Globus pallidus (tissue), 1 donor: Measurements from ENCODE around the gene PDE6H.

Source experiments
- DNase-seq: peaks from one replicate; pipeline ENCODE4 v3.0.0-alpha.2; 2015; ENCODE audit warnings: low spot score

PDE6H gene

DNA sequence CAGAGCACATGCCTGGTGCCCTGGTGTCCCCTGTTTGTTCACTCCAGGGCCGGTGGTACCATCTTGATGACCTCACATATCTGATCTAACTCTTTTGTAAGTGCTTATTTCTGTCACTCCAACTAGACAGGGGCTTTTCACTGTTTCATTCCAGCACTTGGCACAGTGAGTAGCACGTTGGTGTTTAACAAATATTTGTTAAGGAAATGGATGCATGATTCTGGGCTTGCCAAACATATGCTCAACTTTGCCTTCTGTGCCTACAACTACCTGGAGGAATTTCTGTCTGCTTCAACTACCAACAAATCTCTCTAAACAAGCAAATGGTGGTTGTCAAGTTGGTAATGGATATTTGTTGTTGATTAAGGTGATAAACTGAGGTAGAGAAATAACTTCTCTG, 31.6 kb downstream of the PDE6H start:
- DNase-seq, result no peak

DNA sequence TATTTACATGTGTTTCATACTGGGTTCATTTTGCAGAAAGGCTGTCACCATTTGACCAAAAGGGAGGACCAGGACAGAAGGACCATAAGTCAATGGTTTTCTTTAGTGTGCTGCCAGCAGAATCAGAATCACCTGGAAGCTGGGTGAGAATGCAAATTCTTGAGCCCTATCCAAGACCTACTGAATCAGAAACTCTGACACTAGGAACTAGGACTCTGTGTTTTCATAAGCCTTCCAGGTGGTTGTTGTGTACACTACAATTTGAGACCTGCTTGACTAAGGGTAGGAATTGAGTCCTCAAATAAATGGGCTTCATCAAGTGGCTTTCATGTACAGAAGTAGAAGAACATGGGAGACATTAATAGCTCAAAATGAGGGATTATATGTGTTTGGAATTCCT, 32.2 kb downstream of the PDE6H start:
- DNase-seq, result no peak

GRCh38 chr12:15007551-15007950, 34.7 kb downstream of the PDE6H start:
- DNase-seq, result no peak

DNA sequence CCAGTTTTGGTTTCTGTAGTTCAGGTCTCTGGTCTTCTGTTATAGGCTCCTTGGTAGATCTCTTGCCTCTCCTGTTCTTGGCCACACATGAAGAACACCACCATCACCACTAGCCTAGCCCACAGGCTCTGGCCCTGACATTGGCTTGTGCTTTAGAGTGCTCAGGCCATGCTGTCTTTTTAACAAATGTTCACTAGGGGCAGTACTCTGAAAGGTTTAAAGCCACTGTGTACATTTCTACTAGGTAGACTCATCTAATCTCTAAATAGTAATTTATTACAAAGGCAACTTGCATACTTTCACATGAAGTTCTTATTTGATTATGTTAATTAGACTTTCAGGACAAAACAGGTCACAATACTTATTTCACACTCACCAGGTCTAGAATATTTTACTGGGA, 38.3 kb downstream of the PDE6H start:
- DNase-seq, result no peak

- DNase-seq, result no peak
Observed at GRCh38 chr12:15013634-15014179, 40.9 kb downstream of the PDE6H start.

- no peak for DNase-seq
Observed at GRCh38 chr12:15014708-15015107, 41.9 kb downstream of the PDE6H start.

DNA sequence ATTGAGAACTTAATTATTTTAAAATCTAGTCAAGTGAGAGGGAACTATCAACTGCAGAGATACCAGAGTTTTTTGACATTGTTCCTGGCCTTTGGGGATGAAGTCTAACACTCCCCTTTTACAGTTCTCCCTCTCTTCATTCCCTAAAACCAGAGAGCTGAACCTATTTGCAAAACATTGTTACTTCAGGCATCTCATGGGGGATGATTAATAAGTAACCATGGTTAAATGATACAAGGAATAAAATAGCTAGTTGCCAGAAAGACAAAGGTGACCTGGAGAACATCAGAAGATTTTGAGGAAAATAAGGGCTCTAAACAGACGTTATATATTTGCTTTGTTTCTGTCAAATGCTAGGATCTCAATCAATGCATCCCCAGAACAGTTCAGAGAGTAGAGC, 42.3 kb downstream of the PDE6H start:
- no peak for DNase-seq

DNA sequence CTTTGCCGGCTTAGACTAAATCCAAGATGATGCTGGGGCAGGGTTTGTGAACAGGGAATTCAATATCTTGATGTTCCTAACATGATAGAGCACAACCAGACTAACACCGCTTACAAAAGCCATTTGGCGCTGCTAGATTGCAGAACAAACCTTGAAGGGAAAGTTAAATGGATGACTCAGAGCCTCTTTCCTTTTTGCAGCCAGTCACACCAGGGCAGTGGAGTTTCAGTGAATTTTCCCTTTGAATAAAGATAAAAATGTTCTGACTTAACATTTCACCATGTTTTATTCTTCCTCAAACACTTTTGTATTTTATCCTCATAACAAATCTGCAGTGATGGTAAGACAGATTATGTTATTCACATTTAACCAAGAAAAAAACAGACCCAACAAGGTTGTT, 47.3 kb downstream of the PDE6H start:
- DNase-seq, result no peak
